HK-2 (cell line): ENCODE data around the gene ARF6.
"Not testable (repeated sequence)": the region's sequence is repeated elsewhere in the genome, so short reads cannot be mapped to it uniquely, and the experiment has no call there.

Source experiments
- DNase-seq: peaks from one replicate; pipeline ENCODE4 v3.0.0-alpha.2; 2018; ENCODE audit not compliant: unreplicated experiment

Gene ARF6

DNA sequence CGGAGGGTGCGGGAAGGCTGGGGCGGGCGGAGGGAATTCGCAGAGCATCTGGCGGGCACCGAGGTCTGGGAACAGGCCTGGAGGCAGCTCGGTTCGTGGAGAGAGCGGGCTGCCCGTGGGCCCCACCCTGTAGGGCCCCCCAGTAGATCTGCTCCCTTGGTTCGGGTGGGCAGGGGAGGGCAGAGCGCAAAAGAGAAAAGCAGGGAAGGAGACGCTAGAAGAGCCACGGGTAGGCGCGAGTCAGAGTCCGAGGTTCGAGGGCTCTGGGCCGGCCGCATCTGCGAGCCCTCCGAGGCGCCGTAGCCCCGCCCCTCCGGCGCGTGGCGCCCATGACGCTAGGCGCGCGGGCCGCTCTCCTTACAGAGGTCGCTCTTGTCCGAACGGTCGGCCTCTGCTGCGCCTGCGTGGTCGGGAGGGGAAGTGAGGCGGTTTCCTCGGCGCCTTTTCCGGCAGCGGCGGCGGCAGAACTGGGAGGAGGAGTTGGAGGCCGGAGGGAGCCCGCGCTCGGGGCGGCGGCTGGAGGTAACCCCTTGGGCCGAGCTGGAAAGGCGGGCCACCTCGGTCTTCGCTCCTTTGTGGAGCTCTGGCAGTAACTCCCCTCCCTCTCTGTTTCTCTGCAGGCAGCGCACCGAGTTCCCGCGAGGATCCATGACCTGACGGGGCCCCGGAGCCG, at the start of gene ARF6:
TSS of gene ARF6 (plus strand) at position 447 of the 673 bp plus-strand sequence. CDS start 655 bp downstream, outside the sequence.
- DNase-seq = peak; percentile 97

DNA sequence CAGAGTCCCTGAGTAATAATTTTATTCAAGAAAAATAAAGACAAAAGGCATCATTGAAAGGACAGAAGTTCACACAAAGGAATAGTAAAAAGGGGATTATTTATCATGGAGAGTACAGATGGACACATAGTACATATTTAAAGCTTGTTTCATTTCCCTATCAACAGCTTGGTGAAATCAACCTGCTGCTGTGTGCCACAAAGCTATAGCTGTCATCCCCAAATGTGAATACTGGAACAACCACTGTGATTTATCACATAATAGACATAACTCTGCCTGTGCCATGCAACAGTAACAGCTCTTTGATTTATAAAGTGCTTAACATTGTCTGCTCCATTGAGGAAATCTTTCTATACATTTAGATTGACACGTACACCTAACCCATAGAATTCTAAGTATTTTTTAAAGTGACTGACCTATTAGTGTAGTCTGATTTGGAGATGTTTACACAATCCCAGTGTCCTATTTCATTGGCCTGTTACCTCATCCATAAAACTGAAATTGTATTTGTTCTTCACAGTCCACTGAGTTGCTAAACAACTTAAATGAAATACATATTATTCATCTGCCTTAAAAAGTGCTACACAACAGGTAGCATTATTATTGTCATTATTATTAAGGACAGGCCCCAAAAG, 43.6 kb upstream of the ARF6 start:
- no peak for DNase-seq

DNA sequence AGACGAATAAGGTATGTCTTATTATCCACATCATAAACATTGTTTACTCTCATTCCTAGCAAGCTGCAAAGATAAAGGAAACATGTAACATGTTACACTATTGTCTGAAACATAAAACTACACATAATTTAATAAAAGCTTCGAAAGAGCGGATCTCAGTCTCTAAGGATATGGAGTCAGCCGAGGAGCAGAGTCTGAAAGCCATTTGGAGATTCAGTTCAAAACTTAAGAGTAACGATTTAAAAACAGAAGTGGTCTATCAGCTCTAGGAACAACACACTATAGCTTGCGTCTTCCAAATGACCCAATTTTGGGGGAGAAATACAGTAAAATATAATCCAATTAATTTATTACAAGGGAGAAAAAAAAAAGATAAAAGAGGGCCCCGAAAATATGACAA, 41.1 kb upstream of the ARF6 start:
- no peak for DNase-seq

DNA sequence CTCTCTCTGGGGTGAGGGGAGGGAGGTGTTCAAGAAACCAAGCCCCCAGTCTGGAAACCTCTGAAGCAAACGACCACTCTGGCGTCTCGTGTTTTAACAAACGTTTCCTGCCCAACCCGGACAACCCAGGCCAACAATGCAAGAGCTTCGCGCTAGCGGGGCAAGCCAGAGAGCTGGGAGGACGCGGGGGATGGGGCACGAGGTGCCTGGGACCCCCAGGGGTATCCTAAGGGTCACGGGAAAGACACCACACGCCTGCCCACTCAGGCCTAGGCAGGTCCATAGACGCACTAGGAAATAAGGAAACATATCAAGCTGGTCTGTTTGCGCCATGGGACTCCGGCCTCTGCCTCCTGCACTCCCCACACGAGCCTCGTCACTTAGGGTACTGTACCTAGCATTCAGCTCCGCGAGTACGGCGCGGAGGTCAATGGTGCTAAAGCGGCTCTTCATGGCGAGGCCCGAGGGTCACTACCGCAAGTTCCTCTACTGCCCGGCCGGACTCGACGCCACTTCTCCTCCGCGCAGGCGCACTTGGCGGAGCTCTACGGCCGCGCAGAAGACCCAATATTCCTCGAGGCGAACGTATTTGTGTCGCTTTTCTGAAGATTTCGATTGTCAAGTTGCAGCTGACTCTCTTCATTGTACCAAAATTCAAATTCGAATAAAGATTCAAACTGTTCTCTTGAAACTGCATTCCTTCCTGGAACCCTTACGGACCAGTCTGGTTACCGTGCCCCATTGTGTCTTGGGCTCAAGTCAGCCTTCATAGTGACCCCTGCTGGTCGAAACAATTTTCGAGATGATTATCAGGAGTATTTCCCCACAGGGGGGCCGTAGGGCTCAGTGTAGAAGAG, 40.4 kb upstream of the ARF6 start, which contains the start of gene NEMF:
TSS of gene NEMF (minus strand) at position 488 of the 857 bp plus-strand sequence. CDS start at position 453, 35 bp downstream.
- peak; percentile 88 for DNase-seq

DNA sequence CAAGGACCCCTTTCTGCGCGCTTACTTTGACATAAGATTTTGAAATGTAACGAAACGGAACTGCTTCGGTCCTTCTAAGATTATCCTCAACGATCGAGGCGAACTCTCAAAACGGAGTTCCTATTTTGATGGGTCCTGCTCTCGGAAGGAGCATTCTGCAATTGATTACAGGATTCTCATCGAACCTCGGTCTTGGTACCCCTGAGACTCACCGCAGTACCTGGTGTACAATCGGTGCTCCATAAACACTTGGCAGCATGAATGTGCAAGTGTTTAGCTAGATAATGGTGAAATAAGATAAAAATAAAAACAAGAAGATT, 39.8 kb upstream of the ARF6 start:
- no peak for DNase-seq

DNA sequence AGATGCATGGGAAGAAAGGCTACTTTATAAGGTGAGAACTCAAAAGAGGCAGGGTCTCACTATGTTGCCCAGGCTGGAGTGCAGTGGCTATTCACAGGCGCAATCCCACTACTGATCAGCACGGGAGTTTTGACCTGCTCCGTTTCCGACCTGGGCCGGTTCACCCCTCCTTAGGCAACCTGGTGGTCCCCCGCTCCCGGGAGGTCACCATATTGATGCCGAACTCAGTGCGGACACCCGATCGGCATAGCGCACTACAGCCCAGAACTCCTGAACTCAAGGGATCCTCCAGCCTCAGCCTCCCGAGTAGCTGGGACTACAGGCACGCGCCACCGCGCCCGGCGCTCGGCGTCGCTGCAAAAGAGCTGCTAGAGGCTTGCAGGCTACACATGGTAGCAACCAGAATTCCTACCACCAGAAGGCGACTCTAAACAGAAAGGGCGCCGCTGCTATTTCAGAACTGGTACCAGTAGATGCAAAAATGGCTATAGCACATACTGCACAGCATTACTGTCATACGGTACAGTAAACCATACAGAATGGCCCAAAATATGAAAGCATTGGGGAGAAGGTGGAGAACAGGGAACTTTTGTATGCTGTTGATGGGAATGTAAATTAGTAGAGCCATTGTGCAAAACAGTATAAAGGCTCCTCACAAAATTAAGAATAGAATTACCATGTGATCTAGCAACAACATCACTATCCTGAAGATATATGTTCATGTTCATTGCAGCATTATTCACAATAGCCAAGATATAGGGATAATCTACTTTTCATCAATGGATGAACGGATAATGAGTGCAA, 39.1 kb upstream of the ARF6 start:
- peak; percentile 63 for DNase-seq

DNA sequence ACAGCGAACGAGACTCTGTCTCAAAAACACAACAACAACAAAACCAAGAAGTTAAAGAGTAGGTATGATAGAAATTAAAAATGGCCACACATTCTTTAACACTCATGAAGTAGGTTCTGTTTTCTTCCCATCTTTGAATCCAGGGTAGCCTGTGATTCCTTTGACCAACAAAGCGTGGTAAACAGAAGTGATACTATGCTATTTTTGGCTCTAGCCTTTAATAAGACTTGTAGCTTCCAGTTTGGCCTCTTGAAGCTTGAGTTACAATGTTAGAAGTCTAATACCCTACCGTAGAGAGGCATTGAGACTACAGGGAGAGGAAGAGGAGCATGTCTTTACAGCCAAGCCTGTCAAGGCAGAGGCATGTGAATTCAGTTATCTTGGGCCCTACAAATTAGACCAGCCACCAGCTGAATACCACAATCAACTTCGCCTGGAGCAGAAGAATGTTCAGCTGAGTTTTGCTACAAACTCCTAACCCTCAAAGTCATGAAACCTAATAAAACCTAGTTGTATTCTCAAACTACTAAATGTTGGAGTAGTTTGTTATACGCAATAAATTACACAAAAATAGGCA, 35.4 kb upstream of the ARF6 start:
- no peak for DNase-seq

DNA sequence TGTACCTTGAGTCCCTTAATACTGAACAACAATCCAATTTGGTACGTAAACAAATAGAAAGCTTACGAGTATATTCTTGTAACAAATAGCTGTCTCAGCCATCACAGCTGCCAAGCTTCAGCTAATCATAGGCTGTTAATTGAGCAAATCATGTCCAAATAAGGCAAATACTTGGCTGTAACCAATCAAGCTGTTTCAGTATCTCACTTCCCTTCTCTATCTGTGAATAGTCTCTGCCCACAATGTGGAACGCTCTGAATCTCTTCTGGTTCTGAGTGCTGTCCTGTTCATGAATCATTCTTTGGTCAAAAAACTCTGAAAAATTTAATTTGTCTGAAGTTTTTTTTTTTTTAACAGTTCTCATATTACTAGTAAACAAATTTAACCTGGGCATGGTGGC, 34.5 kb upstream of the ARF6 start:
- no peak for DNase-seq

DNA sequence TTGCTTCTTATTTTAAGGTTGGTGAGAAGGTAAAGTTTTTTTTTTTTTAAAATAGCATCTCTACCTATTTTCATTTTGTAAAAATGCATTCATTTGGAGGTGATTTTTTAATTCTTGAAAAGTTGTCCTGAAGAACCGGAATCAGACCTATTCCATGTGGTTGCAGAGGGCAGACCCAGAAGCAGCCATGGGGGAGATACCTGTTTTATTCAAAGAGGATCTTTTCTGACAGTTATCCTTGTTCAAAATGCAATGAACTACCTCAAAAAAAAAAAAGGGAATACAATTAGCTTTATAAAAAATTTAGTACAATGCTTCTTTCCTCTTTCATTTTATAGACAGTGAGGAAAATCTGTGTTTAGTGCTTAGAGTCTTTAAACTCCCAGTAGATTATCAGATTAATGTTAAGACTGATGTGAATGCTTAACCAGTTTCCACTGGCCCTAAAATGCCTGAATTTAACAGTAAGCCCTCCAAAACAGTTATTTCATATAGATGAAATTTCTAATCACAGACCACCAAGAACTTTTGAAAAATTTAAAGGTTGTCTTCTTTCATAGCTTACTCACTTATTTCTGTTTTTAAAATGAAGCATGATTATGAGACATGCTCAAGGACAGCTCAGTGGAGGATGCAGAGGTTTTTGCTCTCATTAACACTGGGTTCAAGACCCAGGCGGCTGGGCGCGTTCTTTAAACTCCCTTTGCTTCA, 31.7 kb upstream of the ARF6 start:
- DNase-seq = no peak

DNA sequence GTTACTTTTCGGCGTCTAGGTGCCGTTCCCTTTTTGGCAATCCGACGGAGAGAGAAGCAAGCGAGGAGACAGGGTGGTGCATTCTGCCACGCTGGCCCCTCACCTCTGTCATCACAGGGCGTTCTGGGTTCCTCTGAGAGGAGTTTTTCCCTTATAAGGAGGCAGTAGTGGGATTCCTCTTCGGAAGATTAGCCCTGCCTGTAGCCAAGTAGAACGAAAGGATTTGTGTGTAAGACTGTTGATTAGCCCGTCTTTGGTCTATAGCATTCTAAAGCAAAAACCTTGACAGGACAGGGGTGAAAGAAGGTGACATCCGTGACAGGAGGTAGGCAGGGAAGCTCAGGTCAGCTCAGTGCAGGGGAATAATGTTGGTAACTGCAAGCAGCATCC, 31.2 kb upstream of the ARF6 start:
- peak; percentile 75 for DNase-seq

DNA sequence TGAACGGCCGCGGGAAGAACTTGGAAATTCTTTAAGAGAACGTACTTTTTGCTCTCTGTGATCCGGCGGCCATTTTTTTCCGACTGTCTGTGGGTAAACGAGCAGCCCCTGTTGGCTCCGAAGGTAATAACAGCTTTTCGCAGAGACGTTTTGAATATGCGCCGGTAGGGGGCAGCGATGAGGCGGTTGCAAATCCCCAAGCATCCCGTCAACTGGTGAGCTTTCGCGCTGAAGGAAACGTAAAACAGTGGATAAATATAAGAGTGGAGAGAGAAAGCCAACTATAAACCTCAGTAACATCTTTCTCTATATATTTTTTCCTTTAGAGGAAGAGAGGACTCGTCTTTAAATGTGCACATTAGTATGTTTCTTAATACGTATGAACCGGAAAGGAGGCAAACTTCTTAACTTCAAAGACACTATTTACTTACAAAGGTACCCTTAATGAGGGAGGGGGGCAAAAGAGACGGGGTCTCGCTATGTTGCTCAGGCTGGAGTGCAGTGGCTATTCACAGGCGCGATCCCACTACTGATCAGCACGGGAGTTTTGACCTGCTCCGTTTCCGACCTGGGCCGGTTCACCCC, 30.7 kb upstream of the ARF6 start:
- DNase-seq = peak; percentile 90

DNA sequence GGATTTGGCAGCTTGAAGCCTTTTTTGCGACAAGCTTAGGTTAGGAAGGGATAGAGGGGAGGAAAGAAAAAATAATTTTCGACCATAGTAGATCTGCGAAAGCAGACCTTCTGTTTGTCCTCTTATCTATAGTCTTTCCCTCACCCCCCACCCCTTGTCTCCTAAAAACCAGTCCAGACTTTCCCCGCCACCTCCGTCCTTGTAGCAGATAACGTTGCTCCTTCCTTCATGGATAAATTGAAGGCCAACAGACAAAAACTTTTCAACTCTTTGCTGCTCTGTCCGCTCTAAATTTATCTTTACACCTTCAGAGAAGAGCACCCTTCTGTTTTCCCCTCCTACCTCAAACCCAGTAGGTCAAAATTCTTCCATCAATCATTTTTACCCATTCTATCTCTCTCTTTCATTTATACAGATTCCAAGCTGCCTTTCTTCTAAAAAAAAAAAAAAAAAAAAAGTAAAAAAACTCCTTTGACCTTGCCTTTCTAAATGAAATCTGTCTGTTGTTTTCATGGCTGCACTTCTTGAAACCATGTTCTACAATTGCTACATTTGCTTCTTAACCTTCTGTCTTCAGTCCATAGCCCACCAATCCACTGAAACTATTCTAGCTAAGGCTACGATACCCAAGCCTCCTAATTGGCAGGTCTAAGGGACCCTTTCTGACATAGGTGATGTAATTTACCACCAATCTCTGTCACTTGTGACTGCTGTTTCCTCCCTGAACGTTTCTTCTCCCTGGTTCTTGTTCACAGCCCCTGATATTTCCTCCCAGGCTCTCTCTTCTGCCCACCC, 29.2 kb upstream of the ARF6 start:
- DNase-seq = no peak

DNA sequence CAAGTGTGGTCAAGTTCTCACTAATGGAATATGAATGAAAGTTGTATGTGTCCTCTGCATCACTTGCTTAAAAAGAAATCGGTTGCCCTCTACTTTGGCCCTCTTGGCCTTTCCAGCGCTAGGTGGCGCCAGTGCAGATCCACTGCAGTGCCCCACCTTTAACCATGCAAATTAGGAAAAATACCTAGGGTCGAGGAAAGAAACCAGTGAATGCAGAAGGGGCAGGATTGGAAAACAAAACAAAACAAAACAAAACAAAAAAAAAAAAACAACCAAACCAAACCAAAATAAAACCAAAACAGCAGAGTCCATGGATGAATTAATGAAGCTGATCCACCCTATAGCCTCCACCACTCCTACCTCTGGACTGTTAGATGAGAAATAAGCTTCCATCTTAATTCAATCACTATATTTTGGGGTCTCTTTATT, 27.4 kb upstream of the ARF6 start:
- peak; percentile 71 for DNase-seq

DNA sequence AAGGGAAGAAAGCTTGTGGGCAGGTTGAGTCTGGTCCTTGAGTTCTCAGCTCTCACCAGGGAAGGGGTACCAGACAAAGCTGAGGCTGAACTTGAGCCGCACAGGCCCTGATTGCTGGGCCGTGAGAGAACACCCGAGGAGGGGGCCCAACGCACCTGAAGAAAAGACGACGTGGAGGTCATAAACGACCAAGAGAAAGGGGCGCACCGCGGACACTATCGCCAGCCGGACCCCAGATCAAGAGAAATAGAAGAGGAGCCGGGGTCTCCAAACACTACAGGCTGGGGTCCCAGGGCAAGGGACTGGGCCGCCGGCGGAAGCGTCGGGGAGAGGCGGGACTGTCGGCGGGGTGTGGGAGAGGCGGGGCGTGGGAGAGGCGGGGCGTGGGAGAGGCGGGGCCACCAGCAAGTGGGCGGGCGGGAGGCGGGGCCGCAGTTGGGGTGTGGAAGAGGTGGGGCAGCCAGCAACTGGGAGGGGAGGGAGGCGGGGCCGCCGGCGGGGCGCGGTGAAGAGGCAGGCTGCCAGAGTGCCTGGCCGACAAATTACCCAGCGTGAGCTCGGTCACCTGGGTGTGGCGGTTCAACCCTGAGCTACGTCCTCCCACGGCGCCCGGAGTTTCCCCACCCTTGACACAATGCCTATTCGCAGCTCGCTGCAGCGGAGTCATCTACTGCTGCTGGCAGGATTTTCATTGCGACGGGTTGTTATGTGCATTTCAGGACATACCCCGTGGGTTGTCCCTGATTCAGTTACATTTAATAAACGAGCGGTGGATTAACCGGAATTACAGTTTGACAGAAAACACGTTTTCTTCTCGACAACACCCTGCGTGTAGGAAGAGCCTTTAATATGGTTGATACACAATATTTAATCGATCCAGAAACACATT, 24.8 kb upstream of the ARF6 start:
- peak; percentile 98 for DNase-seq

DNA sequence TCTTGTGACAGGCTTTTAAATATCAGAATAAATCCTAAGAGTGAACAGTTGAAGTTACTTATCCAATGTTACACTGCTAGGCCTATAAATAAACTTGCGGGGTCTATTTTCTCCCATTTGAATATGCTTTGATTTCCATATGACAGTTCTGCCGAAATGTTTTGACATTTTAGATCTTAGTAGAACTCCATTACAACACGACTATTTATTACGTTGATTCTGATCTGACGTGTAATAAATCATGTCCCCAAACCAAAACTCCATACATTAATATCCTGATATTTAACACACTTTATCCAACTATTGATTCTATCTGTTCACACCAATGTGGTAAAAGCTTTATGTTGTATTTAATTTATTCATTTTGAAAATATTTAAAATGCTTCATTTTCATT, 24.2 kb upstream of the ARF6 start:
- no peak for DNase-seq

DNA sequence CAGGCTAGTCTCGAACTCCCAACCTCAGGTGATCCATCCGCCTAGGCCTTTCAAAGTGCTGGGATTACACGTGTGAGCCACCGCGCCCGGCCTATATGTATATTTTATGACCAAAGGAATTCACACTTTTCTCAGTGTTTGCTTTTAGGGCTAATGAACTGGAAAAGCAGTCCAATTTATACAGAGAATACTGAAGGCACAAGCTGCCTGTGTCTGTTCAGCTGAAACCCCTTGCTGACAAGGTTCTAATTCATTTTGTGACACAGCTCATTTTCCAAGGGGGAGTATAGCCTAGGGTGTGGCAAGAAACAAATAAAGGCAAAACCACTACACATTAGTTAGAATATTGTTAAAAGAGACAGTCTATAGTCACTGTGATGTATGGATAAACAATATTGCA, 22.0 kb upstream of the ARF6 start:
- no peak for DNase-seq

DNA sequence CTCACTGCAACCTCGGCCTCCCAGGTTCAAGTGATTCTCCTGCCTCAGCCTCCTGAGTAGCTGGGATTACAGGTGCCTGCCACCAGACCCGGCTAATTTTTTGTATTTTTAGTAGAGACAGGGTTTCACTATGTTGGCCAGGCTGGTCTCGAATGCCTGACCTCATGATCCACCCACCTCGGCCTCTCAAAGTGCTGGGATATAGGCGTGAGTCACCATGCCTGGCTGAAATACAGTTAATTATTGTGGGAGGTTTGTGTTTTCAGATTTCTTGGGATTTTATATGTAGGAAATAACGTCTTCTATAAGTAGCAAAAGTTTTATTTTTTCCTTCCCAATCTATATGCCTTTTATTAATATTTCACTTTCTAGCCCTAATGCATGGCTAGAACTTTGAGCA, 19.3 kb upstream of the ARF6 start:
- not testable (repeated sequence) for DNase-seq

DNA sequence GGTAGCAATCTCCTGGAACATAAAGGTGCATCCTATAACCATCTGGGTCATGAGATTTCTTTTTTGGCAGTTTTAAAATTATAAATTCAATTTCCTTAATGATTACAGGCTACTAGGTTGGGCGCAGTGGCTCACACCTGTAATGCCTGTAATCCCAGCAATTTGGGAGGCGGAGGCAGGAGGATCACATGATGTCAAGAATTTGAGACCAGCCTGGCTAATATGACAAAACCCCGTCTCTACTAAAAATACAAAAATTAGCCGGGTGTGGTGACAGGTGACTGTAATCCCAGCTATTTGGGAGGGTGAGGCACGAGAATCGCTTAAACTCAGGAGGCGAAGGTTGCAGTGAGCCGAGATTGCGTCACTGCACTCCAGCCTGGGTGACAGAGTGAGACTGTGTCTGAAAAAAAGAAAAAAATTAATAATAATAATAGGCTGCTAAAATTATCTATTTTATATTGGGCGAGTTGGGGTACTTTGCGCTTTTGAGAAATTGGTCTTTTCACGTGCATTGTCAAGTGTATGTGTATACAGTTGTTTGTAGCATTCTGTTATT, 17.2 kb upstream of the ARF6 start:
- no peak for DNase-seq
